SK-N-SH (cell line): Measurements from ENCODE around the gene LMBR1L. TPM values are rescaled to one million over a fixed set of nuclear protein-coding genes. Genes with fewer than 3 reads are reported as not detected.

Experiments used
- CTCF ChIA-PET: fragments of 300-600, 350-600 bp; formaldehyde crosslinking; extraction: SDS; loops from one replicate; lab custom pipeline; 2021; lab: Yijun Ruan, JAX
- POLR2A ChIA-PET: fragments of 350-600 bp; sonication (Branson Sonifier 250); formaldehyde crosslinking; extraction: SDS; loops from one replicate; lab custom pipeline; 2020; ENCODE audit warnings: antibody characterized with exemption, inconsistent platforms; lab: Yijun Ruan, JAX
- DNase-seq: peaks from one replicate; pipeline ENCODE4 v3.0.0; 2012
- H2AFZ ChIP-seq: fragments of 200-600 bp; sonication (generic); 2 replicates; pipeline ENCODE4 v1.8.1; 2016; ENCODE audit warnings: antibody characterized with exemption, mild to moderate bottlenecking, low read depth
- H3F3A ChIP-seq: fragments of 200-600 bp; sonication (generic); replicated peaks from 2 replicates; pipeline ENCODE3; 2016; ENCODE audit warnings: antibody characterized with exemption, mild to moderate bottlenecking; ENCODE audit not compliant: insufficient read depth
- H3K27ac ChIP-seq, 2 experiments: fragments of 200-500 bp in 1 of 2; fragments of 200-600 bp in 1 of 2; sonication (Bioruptor generic) in 1 of 2; sonication (generic), shearing (Covaris generic) in 1 of 2; 2 replicates each; pipeline versions ENCODE4 v1.5.1 to v1.6.1; 2014 to 2016; ENCODE audit warnings: low read depth in 2 of 2, inconsistent platforms in 1 of 2, low read length in 1 of 2, mild to moderate bottlenecking in 1 of 2, mixed read lengths in 1 of 2
- H3K27me3 ChIP-seq: fragments of 200-600 bp; sonication (generic), shearing (Covaris generic); 2 replicates; pipeline ENCODE4 v1.6.1; 2016; ENCODE audit warnings: mixed run types; ENCODE audit not compliant: insufficient read depth
- H3K36me3 ChIP-seq, 2 experiments: fragments of 200-500 bp in 1 of 2; fragments of 200-600 bp in 1 of 2; sonication (Bioruptor generic) in 1 of 2; sonication (generic) in 1 of 2; replicated peaks in 1 of 2; 2 replicates each; pipeline versions ENCODE3 to v1.5.1; 2014 to 2016; ENCODE audit warnings: low read length in 1 of 2, mild to moderate bottlenecking in 1 of 2; ENCODE audit not compliant: insufficient read depth in 2 of 2, control insufficient read depth in 1 of 2
- H3K4me1 ChIP-seq, 2 experiments: fragments of 200-500 bp in 1 of 2; fragments of 200-600 bp in 1 of 2; sonication (Bioruptor generic) in 1 of 2; sonication (generic), shearing (Covaris generic) in 1 of 2; 2 replicates each; pipeline versions ENCODE4 v1.5.1 to v1.6.1; 2014 to 2016; ENCODE audit warnings: low read depth in 1 of 2, low read length in 1 of 2, mixed run types in 1 of 2; ENCODE audit not compliant: insufficient read depth in 2 of 2, control insufficient read depth in 1 of 2
- H3K4me2 ChIP-seq: fragments of 200-600 bp; sonication (generic), shearing (Covaris generic); 2 replicates; pipeline ENCODE4 v1.6.1; 2017; ENCODE audit warnings: mixed run types
- H3K4me3 ChIP-seq, 2 experiments: fragments of 200-500 bp in 1 of 2; fragments of 200-600 bp in 1 of 2; sonication (Bioruptor generic) in 1 of 2; sonication (generic), shearing (Covaris generic) in 1 of 2; 2 replicates each; pipeline versions ENCODE4 v1.5.1 to v1.8.1; 2014 to 2016; ENCODE audit warnings: low read depth in 2 of 2, inconsistent platforms in 1 of 2, low read length in 1 of 2, mild to moderate bottlenecking in 1 of 2, mixed read lengths in 1 of 2, moderate library complexity in 1 of 2
- H3K79me2 ChIP-seq: fragments of 200-600 bp; sonication (generic); 2 replicates; pipeline ENCODE4 v1.8.1; 2017; ENCODE audit warnings: mild to moderate bottlenecking; ENCODE audit not compliant: insufficient read depth
- H3K9ac ChIP-seq: fragments of 200-600 bp; sonication (generic); 2 replicates; pipeline ENCODE4 v1.6.1; 2017; ENCODE audit warnings: mixed run types
- H3K9me2 ChIP-seq: fragments of 200-600 bp; sonication (generic); 2 replicates; pipeline ENCODE4 v1.6.1; 2017; ENCODE audit warnings: mixed run types
- H3K9me3 ChIP-seq: fragments of 200-600 bp; sonication (generic); 2 replicates; pipeline ENCODE4 v1.6.1; 2017; ENCODE audit warnings: mixed run types, mild to moderate bottlenecking, moderate library complexity
- H4K20me1 ChIP-seq: fragments of 200-600 bp; sonication (generic); 2 replicates; pipeline ENCODE4 v1.6.1; 2017; ENCODE audit warnings: mild to moderate bottlenecking, mixed run types; ENCODE audit not compliant: insufficient read depth
- FOXJ3 ChIP-seq: sonication (generic); formaldehyde crosslinking; IDR thresholded peaks from 2 replicates; pipeline ENCODE4 v1.5.1; 2020; ENCODE audit warnings: mild to moderate bottlenecking, missing genetic modification reagents
- FOXM1 ChIP-seq: IDR thresholded peaks from 2 replicates; pipeline ENCODE4 v1.4.0; 2012; ENCODE audit warnings: low read depth, mild to moderate bottlenecking
- IRF3 ChIP-seq: fragments of 150-350 bp; IDR thresholded peaks from 2 replicates; pipeline ENCODE4 v1.6.1; 2016; ENCODE audit warnings: mild to moderate bottlenecking, low read depth, low read length
- JUND ChIP-seq: IDR thresholded peaks from 2 replicates; pipeline ENCODE4 v1.4.0; 2012
- MAX ChIP-seq: IDR thresholded peaks from 2 replicates; pipeline ENCODE4 v1.4.0; 2012; ENCODE audit warnings: low read depth
- MXI1 ChIP-seq: IDR thresholded peaks from 2 replicates; pipeline ENCODE4 v1.6.1; 2012; ENCODE audit warnings: mild to moderate bottlenecking, low read depth, low read length, improper control_type of control experiment
- NFIC ChIP-seq: IDR thresholded peaks from 2 replicates; pipeline ENCODE4 v1.4.0; 2012; ENCODE audit warnings: borderline replicate concordance
- PBX3 ChIP-seq: IDR thresholded peaks from 2 replicates; pipeline ENCODE4; 2012
- POLR2AphosphoS5 ChIP-seq: IDR thresholded peaks from 2 replicates; pipeline ENCODE4 v1.6.1; 2012; ENCODE audit warnings: low read depth, low read length
- RAD21 ChIP-seq: IDR thresholded peaks from 2 replicates; pipeline ENCODE4 v1.6.1; 2012; ENCODE audit warnings: mild to moderate bottlenecking, low read length
- REST ChIP-seq: IDR thresholded peaks from 2 replicates; pipeline ENCODE4 v1.6.1; 2012; ENCODE audit warnings: mild to moderate bottlenecking, low read depth, low read length, moderate library complexity
- TCF12 ChIP-seq: IDR thresholded peaks from 2 replicates; pipeline ENCODE4 v1.4.0; 2012
- TEAD4 ChIP-seq: IDR thresholded peaks from 2 replicates; pipeline ENCODE4 v1.4.0; 2012; ENCODE audit warnings: mild to moderate bottlenecking, borderline replicate concordance; ENCODE audit not compliant: insufficient read depth
- USF2 ChIP-seq: fragments of 150-350 bp; IDR thresholded peaks from 2 replicates; pipeline ENCODE4 v1.6.1; 2017; ENCODE audit warnings: antibody characterized with exemption, low read length, low read depth, borderline replicate concordance
- WGBS: methylation state at CpG from one replicate; pipeline ENCODE4 v1.1.6; 2017; ENCODE audit warnings: low lambda C conversion rate; 5-methylcytosine and 5-hydroxymethylcytosine counted together
- polyA plus RNA-seq, 3 experiments: library from polyadenylated mRNA; depleted of rRNA; stranded (reverse); fragments of >200 nt; gene quantifications; 2 replicates each; pipeline ENCODE4 v1.2.3, GENCODE V29; 2012

LMBR1L gene
- polyA plus RNA-seq, 1 of the 3 experiments (the other 2 are of a cell fraction): 61.4 TPM

GRCh38 chr12:49057888-49058287 lies 52.8 kb downstream of the LMBR1L start:
- H3K79me2 ChIP-seq: peaks cover 86% of the 10 kb centered on the region
- H3K9me2 ChIP-seq: no peaks in the 10 kb centered on the region
- POLR2A ChIA-PET: no interaction called here
- H4K20me1 ChIP-seq: peaks cover 62% of the 10 kb centered on the region
- H3F3A ChIP-seq: peaks cover 13% of the 10 kb centered on the region
- H3K4me1 ChIP-seq: peaks cover 17 to 39% of the 10 kb centered on the region in 2 experiments; a peak in 3 of 4 replicates
- H3K9me3 ChIP-seq: no peaks in the 10 kb centered on the region
- H2AFZ ChIP-seq: no peak overlapping the region
- TF ChIP-seq IRF3 (no peak), TCF12 (no peak), REST (no peak), JUND (no peak), NFIC (no peak), FOXM1 (no peak), FOXJ3 (CRISPR knock-in tag) (no peak), MXI1 (no peak), USF2 (no peak), RAD21 (no peak), TEAD4 (no peak), POLR2AphosphoS5 (no peak), MAX (no peak), PBX3 (no peak)
- peak; percentile 13 for DNase-seq
- H3K9ac ChIP-seq: peak overlapping the region; percentile 98
- peak overlapping the region; percentile 90 to 96 for H3K4me3 ChIP-seq
- no peaks in the 10 kb centered on the region for H3K27me3 ChIP-seq
- CTCF ChIA-PET: interaction anchor here (0.8 to 8.1 kb wide), 9 partner anchors 13 to 284 kb away, joined by 3 to 49 read pairs (median 4); partner anchors contain the start of gene DDN
- H3K4me2 ChIP-seq: peak overlapping the region; percentile 96
- H3K27ac ChIP-seq: peak overlapping the region in 1 of 2 experiments; percentile 13; a peak in 1 of 4 replicates
- H3K36me3 ChIP-seq: peaks cover 17 to 26% of the 10 kb centered on the region in 2 experiments
- 4% methylated on average over 3 of the region's 4 CpGs for WGBS
